Calu3 (cell line): ENCODE measurements around the gene MLN. TPM values are rescaled to one million over a fixed set of nuclear protein-coding genes. Genes with fewer than 3 reads are reported as not detected.

ENCODE experiments used
- BruUV-seq: library from RNA; stranded (reverse); fragments of 400-500 nt; replicated peaks from 2 replicates; lab custom pipeline; 2021; lab: Mats Ljungman, UMichigan
- CTCF ChIA-PET: fragments of 300-600 bp; sonication (Branson Sonifier 250); formaldehyde crosslinking; loops from one replicate; lab custom pipeline; 2022; ENCODE audit warnings: antibody characterized with exemption; lab: Charles Lee
- DNase-seq: peaks from one replicate; pipeline ENCODE4 v3.0.0; 2022
- H3K27ac Mint-ChIP-seq: one replicate; pipeline ENCODE4 v1.8.0; 2022; ENCODE audit warnings: mixed read lengths; ENCODE audit not compliant: unreplicated experiment
- H3K27me3 Mint-ChIP-seq: one replicate; pipeline ENCODE4 v1.8.0; 2022; ENCODE audit warnings: mixed read lengths; ENCODE audit not compliant: unreplicated experiment
- H3K36me3 Mint-ChIP-seq: one replicate; pipeline ENCODE4 v1.8.0; 2022; ENCODE audit warnings: mild to moderate bottlenecking, moderate library complexity, mixed read lengths; ENCODE audit not compliant: insufficient read depth, unreplicated experiment
- H3K4me1 Mint-ChIP-seq: one replicate; pipeline ENCODE4 v1.8.0; 2022; ENCODE audit warnings: mild to moderate bottlenecking, low read depth, mixed read lengths; ENCODE audit not compliant: unreplicated experiment
- H3K4me3 Mint-ChIP-seq: one replicate; pipeline ENCODE4 v1.8.0; 2022; ENCODE audit warnings: mild to moderate bottlenecking, low read depth, moderate library complexity, mixed read lengths; ENCODE audit not compliant: unreplicated experiment
- H3K9me3 Mint-ChIP-seq: one replicate; pipeline ENCODE4 v1.8.0; 2022; ENCODE audit warnings: low read depth, mixed read lengths; ENCODE audit not compliant: unreplicated experiment
- intact Hi-C: fragments of 100-400 bp; cut with micrococcal nuclease; formaldehyde crosslinking; loops from one replicate; pipeline ENCODE4 v1.10.0; 2022; ENCODE audit not compliant: unreplicated experiment
- total RNA-seq: library from RNA; stranded (reverse); gene quantifications from 2 replicates; pipeline ENCODE4 v1.2.3, GENCODE V29; 2022
- TF ChIP-seq, protein P1 (sequence below): fragments of 200-600 bp; IDR thresholded peaks from one replicate; pipeline ENCODE4 v1.8.0; 2022; ENCODE audit warnings: antibody characterized with exemption; ENCODE audit not compliant: unreplicated experiment

The MLN gene
- total RNA-seq, 1 experiment from 2014 or later: not detected

DNA sequence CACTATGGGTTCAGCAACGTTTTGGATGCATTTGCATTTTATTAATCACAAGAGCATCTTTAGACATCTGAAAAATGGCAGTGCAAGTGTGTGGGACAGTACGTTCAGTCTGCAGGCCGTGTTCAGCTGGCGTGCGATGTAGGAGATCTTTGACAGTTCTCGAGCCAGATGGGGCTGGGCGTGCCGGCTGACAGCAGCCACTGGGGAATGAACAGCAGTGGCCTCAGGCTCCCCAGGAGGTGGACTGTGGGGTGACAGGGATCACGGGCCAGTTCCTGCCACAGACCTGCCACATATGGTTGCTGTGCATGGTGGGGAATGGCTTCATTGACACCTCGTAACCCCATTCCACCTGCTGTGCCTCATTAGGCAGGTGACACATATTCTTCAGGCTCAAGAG, 16.4 kb upstream of the MLN start:
- peaks cover 100% of the 10 kb centered on the region for H3K27me3 Mint-ChIP-seq
- intact Hi-C loops: no loop called here
- BruUV-seq: no TSS peak
- TF ChIP-seq, protein P1, sequence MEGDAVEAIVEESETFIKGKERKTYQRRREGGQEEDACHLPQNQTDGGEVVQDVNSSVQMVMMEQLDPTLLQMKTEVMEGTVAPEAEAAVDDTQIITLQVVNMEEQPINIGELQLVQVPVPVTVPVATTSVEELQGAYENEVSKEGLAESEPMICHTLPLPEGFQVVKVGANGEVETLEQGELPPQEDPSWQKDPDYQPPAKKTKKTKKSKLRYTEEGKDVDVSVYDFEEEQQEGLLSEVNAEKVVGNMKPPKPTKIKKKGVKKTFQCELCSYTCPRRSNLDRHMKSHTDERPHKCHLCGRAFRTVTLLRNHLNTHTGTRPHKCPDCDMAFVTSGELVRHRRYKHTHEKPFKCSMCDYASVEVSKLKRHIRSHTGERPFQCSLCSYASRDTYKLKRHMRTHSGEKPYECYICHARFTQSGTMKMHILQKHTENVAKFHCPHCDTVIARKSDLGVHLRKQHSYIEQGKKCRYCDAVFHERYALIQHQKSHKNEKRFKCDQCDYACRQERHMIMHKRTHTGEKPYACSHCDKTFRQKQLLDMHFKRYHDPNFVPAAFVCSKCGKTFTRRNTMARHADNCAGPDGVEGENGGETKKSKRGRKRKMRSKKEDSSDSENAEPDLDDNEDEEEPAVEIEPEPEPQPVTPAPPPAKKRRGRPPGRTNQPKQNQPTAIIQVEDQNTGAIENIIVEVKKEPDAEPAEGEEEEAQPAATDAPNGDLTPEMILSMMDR: no peak
- DNase-seq: no peak
- CTCF ChIA-PET: interaction anchor here (0.6 kb wide), 1 partner anchor 36 kb away, joined by 3 read pairs; no protein-coding TSS in a partner anchor
- H3K27ac Mint-ChIP-seq: no peak overlapping the region
- no peaks in the 10 kb centered on the region for H3K4me1 Mint-ChIP-seq
- no peaks in the 10 kb centered on the region for H3K36me3 Mint-ChIP-seq
- no peak overlapping the region for H3K4me3 Mint-ChIP-seq
- no peaks in the 10 kb centered on the region for H3K9me3 Mint-ChIP-seq

DNA sequence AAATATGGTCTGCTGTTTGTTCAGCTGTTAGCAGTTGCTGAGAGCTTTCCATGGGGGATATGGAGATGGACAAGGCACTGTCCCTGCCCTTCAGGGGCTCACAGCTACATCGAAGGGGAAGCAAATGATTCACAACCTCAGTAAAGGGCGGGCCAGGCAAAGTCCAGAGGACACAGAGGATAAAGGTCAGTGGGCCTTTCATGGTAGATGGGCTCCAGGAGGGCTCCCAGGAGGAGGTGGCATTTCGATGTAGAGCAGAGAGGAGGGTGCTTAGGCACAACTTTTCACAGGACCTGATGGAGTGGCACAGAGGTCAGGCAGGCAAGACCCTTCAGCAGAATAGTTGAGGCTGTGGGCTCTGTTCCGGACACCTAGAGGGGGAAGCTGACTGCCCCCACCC, 15.2 kb upstream of the MLN start:
- TF ChIP-seq, protein P1: no peak
- H3K4me1 Mint-ChIP-seq: no peaks in the 10 kb centered on the region
- H3K27ac Mint-ChIP-seq: no peak overlapping the region
- no peaks in the 10 kb centered on the region for H3K9me3 Mint-ChIP-seq
- no peak overlapping the region for H3K4me3 Mint-ChIP-seq
- DNase-seq: no peak
- H3K36me3 Mint-ChIP-seq: no peaks in the 10 kb centered on the region
- CTCF ChIA-PET: interaction anchor here (0.6 kb wide), 1 partner anchor 866 kb away, joined by 3 read pairs; no protein-coding TSS in a partner anchor
- intact Hi-C loops: no loop called here
- H3K27me3 Mint-ChIP-seq: peaks cover 100% of the 10 kb centered on the region
- BruUV-seq: no TSS peak

DNA sequence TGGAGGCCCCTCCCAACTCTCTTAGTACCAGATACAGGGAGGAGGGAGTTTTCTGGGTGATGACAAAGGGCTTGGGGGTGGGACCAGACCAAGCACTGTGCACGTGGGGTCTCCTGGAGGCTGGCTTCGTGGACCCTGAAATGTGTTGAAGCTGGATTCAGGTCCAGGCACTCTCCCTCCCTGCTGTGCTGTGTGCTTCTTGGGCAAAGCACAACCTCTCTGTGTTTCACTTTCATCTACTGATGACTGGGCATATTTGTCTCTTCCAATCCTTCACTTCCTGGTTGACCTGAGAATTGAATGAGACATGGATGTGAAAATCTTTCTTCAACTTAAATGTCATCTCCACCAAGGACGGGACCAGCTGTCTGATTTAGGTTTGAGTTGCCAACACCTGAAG, 14.5 kb upstream of the MLN start:
- BruUV-seq: no TSS peak
- Mint-ChIP-seq H3K9me3 (no peaks in the 10 kb centered on the region), H3K27ac (no peak overlapping the region), H3K36me3 (no peaks in the 10 kb centered on the region), H3K4me3 (no peak overlapping the region), H3K27me3 (peaks cover 100% of the 10 kb centered on the region), H3K4me1 (no peaks in the 10 kb centered on the region)
- intact Hi-C loops: no loop called here
- TF ChIP-seq, protein P1: no peak
- DNase-seq: no peak
- CTCF ChIA-PET: interaction anchor here (0.6 kb wide), 1 partner anchor 865 kb away, joined by 3 read pairs; no protein-coding TSS in a partner anchor

DNA sequence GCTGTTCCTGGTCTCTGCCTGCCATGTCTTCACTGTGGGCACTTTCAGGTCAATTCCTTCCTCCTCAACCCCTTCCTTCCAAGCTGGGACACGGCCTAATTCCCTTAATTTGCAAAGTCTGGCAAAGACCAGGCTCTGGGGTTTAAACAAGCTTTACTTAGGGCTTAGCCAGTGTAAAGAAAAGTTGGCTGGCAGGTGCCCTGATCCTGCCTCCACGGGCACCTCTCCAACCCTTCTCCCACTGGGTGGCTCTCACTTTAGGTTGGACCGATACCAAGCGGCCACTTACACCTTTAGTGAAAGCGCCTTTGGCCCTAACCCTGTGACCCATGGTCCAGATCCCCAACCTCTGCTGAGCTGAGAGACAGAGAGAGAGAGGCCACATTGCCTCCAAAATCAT, 13.7 kb upstream of the MLN start:
- no peak for DNase-seq

More for the DNA sequence above, 13.7 kb upstream of the MLN start:
- intact Hi-C loops: no loop called here
- TF ChIP-seq, protein P1: no peak
- BruUV-seq: no TSS peak
- no peak overlapping the region for H3K4me3 Mint-ChIP-seq
- no peak overlapping the region for H3K27ac Mint-ChIP-seq
- H3K4me1 Mint-ChIP-seq: no peaks in the 10 kb centered on the region
- H3K27me3 Mint-ChIP-seq: peaks cover 100% of the 10 kb centered on the region
- CTCF ChIA-PET: no interaction called here
- no peaks in the 10 kb centered on the region for H3K9me3 Mint-ChIP-seq
- no peaks in the 10 kb centered on the region for H3K36me3 Mint-ChIP-seq
